Nephron progenitor cell (in vitro differentiated cells): Measurements from ENCODE around the gene ERVMER34-1.

ENCODE experiments used
- DNase-seq: peaks from one replicate; pipeline ENCODE4 v3.0.0; 2021
- H3K27ac Mint-ChIP-seq: 2 replicates; pipeline ENCODE4 v1.8.0; 2021; ENCODE audit warnings: mild to moderate bottlenecking, moderate library complexity, mixed read lengths
- H3K27me3 Mint-ChIP-seq: 2 replicates; pipeline ENCODE4 v1.8.0; 2021; ENCODE audit warnings: mild to moderate bottlenecking, low read depth, mixed read lengths; ENCODE audit not compliant: poor library complexity
- H3K36me3 Mint-ChIP-seq: 2 replicates; pipeline ENCODE4 v1.8.0; 2021; ENCODE audit warnings: low read depth, mixed read lengths
- H3K4me1 Mint-ChIP-seq: 2 replicates; pipeline ENCODE4 v1.8.0; 2021; ENCODE audit warnings: mixed read lengths
- H3K4me3 Mint-ChIP-seq: 2 replicates; pipeline ENCODE4 v1.8.0; 2021; ENCODE audit warnings: mild to moderate bottlenecking, moderate library complexity, mixed read lengths
- H3K9me3 Mint-ChIP-seq: 2 replicates; pipeline ENCODE4 v1.8.0; 2021; ENCODE audit warnings: mild to moderate bottlenecking, moderate library complexity, mixed read lengths
- CTCF ChIP-seq: fragments of 200-600 bp; sonication (generic); IDR thresholded peaks from 2 replicates; pipeline ENCODE4 v1.5.0; 2021; ENCODE audit warnings: antibody characterized with exemption

ERVMER34-1 gene, protein sequence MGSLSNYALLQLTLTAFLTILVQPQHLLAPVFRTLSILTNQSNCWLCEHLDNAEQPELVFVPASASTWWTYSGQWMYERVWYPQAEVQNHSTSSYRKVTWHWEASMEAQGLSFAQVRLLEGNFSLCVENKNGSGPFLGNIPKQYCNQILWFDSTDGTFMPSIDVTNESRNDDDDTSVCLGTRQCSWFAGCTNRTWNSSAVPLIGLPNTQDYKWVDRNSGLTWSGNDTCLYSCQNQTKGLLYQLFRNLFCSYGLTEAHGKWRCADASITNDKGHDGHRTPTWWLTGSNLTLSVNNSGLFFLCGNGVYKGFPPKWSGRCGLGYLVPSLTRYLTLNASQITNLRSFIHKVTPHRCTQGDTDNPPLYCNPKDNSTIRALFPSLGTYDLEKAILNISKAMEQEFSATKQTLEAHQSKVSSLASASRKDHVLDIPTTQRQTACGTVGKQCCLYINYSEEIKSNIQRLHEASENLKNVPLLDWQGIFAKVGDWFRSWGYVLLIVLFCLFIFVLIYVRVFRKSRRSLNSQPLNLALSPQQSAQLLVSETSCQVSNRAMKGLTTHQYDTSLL

GRCh38 chr4:52750819-52751486 is at the start of gene ERVMER34-1:
TSS of gene ERVMER34-1 (minus strand) at chr4:52751425. CDS start at chr4:52745520, 5,905 bp downstream.
- Mint-ChIP-seq H3K9me3 (peaks cover 12% of the 10 kb centered on the region), H3K27ac (no peak within 1 kb of the TSS), H3K4me3 (peak within 1 kb of the TSS; percentile 85), H3K4me1 (peaks cover 14% of the 10 kb centered on the region), H3K27me3 (peaks cover 14% of the 10 kb centered on the region), H3K36me3 (peaks cover 13% of the 10 kb centered on the region)
- peak; percentile 64 for DNase-seq
- no peak for TF ChIP-seq CTCF

GRCh38 chr4:52799813-52800212 is 48.6 kb upstream of the ERVMER34-1 start:
- H3K4me3 Mint-ChIP-seq: no peak overlapping the region
- H3K9me3 Mint-ChIP-seq: peaks cover 37% of the 10 kb centered on the region
- no peaks in the 10 kb centered on the region for H3K27me3 Mint-ChIP-seq
- no peak overlapping the region for H3K27ac Mint-ChIP-seq
- TF ChIP-seq CTCF: no peak
- no peak for DNase-seq
- peaks cover 23% of the 10 kb centered on the region for H3K4me1 Mint-ChIP-seq
- peaks cover 4% of the 10 kb centered on the region for H3K36me3 Mint-ChIP-seq

- Mint-ChIP-seq H3K4me3 (no peak overlapping the region), H3K36me3 (peaks cover 4% of the 10 kb centered on the region), H3K27ac (no peak overlapping the region), H3K9me3 (peaks cover 10% of the 10 kb centered on the region), H3K4me1 (peaks cover 20% of the 10 kb centered on the region), H3K27me3 (no peaks in the 10 kb centered on the region)
- no peak for DNase-seq
- TF ChIP-seq CTCF: no peak
These were observed 44.3 kb upstream of the ERVMER34-1 start for GRCh38 chr4:52795533-52795932.

GRCh38 chr4:52791936-52792335 is 40.7 kb upstream of the ERVMER34-1 start:
- Mint-ChIP-seq H3K27ac (no peak overlapping the region), H3K4me3 (no peak overlapping the region), H3K4me1 (no peaks in the 10 kb centered on the region), H3K9me3 (no peaks in the 10 kb centered on the region), H3K36me3 (no peaks in the 10 kb centered on the region), H3K27me3 (no peaks in the 10 kb centered on the region)
- no peak for DNase-seq
- no peak for TF ChIP-seq CTCF

GRCh38 chr4:52789774-52790173 is 38.5 kb upstream of the ERVMER34-1 start:
- no peak for TF ChIP-seq CTCF
- no peak for DNase-seq
- no peaks in the 10 kb centered on the region for H3K9me3 Mint-ChIP-seq

More at GRCh38 chr4:52789774-52790173, 38.5 kb upstream of the ERVMER34-1 start:
- Mint-ChIP-seq H3K4me1 (no peaks in the 10 kb centered on the region), H3K4me3 (no peak overlapping the region), H3K27me3 (no peaks in the 10 kb centered on the region), H3K27ac (no peak overlapping the region), H3K36me3 (no peaks in the 10 kb centered on the region)
